ENCODE results near the gene NPHP4.
"Not testable (repeated sequence)": the region's sequence is repeated elsewhere in the genome, so short reads cannot be mapped to it uniquely, and the experiment has no call there.

The NPHP4 gene

DNA sequence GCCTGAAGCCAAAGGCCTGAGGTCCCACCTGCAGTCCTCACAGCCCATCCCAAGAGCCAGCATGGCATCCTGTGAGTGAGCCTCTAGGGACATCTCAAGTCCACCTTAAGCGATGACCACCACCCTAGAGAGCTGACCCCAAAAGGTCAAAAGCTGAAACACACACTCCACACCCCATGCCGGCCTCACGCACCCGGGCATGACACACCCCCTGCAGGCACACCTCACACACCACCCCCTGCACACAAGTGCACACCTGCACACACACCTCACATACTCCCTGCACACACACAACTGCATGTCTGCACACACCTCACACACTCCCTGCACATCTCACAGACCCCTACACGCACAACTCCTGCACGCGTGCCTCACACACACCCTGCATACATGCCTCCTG is 118.7 kb downstream of the NPHP4 start:
- no peak for DNase-seq

DNA sequence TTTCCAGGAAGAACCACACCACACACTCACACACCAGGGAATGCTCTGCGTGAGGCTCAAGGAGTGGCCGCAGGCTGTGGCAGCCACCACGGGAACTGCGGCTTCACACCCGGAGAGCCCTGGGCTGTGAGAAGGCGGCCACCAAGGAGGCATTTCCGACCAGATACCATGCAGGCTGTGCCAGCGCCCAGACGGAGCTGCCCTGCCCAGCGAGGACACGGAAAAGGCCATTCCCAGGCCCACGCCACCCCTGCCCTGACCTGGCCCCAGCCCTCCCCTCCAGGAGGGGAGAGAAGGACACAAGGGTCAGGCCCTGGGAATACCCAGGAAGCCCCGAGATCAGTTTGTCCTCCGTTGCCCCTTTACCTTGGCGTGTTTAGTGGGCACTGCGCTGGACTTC is 119.3 kb downstream of the NPHP4 start:
- no peak for DNase-seq

DNA sequence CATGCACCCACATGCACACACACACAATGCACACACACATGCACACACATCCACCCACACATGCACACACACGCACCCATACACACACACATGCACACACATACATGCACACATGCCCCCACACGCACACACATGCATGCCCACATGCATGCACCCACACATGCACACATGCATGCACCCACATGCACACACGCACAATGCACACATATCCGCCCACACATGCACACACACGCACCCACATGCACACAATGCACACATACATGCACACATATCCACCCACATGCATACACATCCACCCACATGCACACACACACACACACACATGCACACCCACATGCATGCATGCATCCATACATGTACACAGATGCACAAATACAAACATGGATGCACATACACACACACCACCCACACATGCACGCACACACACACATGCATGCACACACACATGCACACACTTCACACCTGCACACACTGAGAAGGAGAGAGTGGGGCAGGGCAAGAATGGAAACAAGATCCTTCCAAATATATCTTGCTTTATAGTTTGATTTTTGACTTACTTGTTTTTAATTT is 123.2 kb downstream of the NPHP4 start:
- DNase-seq: no peak

DNA sequence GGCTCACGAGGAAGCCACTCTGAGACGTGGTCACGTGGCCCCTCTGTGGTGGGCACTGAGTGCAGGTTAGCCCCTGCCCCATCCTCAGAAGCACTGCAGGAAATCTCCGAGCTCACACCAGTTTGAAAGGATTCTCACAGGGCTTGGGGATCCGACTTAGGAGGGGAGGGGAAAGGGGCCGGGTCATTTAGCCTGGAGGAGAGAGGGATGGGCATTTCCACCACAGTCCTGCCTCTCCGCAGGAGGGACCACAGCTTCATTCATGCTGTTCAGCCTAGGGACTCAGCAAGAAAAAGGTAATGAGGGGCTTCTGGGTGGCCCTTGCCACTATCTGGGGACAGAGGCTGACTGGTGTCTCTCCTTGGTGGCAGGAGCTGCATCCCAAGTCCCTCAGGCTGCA is 126.5 kb downstream of the NPHP4 start:
- DNase-seq: no peak

DNA sequence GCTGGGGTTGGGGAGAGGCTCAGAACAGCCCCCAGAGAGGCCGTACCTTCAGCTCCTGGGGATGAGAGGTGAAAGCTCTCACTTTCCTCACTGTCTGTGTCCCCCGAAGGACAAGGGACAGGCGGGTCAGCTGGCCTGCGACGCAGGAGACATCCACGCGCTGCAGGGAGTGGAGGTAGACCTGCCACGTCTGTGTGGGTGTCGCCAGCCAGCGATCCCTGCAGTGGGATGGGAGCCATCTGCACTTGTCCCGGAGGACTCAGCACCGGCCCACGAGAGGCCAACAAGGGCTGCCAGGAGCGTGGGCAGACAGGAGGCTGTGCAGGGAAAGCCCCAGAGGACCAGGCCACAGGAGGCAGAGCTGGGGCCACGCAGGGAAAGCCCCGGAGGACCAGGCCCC is 127.2 kb downstream of the NPHP4 start:
- no peak for DNase-seq

DNA sequence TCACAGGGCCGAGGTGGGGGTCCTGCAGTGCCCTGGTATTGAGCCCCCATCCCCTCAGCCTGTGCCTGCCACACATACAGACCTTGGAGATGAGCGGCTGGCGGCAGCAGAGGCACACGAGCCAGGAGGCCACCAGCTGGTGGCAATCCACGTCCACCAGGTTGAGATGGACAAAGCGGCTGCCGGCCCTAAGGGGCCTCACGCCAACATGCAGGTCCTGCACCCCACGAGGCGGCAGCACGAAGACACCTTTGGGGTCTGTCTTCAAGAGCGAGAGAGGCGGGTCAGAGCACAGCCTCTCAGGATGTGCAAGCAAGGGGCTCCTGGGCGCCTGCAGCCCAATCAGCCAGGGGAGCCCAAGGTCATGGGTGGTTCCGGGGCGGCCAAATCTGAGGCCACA is 128.0 kb downstream of the NPHP4 start:
- DNase-seq: no peak

DNA sequence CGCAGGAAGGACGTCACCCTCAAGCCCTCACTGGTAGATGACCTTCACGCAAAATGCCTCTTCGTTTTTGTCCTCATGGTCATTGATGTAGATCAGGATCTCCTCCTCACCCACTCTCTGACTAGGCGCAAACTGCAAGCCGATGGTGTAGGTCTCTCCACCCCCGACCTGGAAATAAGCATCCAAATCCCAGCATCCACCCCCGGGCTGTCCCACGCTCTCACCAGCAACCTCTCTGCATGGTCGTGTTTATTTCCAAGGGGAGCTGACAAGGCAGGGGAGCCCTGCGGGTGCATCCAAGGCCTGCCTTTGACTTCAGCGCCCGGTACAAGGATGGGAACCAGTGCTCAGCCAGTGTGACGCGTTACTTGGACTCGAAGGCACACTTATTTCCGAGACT is 129.0 kb downstream of the NPHP4 start:
- no peak for DNase-seq

DNA sequence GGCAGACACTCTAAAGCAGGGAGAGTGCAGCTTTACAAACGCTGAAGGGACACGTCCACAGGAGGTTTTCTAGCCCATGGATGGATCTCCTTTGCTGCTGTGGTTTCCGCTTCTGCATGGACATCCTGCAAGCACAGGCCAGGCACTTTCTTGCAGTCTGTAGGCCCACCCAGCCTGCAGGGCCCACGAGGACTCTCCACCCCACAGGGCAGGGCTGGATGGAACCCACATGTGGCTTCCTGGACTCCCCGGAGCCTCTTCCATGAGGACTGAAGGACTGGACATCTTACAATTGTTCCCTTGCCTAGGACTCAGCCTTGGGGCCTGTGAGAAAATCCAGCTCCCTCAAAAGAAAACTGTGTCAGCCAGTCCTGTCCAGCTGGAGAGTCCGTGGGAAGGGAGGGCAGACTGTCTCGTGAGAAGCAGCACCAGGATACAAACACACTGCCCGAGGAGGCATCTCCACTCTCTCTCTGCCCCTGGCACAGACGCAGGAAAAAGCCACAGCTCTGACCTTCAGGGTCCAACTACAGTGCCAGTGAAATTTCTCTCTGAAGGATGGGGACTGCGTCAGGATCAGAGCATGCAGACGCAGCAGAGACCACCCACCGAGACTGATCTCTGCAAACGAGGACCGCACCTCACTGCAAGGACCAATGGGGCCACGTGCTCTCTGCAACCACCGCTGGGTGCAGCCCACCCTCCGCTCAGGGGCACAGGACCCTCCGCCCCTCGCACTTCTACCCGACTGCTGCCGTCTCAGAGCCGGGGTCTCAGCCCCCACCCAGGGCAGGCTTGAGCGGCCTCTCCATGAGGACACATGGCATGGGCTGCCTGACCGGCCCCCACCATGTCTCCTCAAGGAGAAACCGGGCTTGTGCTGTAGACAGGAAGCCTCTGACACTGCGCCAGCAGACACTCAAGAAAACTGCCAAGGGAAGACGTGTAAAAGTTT is 130.1 kb downstream of the NPHP4 start:
- DNase-seq: no peak

DNA sequence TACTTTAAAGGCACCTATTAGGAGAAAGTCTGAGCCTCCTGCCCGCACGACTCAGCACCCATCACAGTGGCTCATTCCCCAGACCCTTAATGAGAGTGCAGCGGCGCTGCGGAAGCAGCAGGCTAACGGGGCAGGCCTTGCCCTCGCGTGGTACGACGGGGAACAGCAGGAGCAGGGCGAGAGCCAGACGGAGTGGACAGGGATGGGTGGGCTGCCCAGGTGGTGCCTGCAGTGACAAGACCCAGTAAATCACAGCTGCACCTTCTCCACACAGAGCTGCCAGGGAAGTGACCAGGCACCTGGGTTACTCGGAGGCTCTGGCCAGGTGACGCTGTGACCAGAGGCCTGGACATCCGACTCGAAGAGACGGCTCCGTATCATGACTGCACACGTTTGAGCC is 131.9 kb downstream of the NPHP4 start:
- no peak for DNase-seq

DNA sequence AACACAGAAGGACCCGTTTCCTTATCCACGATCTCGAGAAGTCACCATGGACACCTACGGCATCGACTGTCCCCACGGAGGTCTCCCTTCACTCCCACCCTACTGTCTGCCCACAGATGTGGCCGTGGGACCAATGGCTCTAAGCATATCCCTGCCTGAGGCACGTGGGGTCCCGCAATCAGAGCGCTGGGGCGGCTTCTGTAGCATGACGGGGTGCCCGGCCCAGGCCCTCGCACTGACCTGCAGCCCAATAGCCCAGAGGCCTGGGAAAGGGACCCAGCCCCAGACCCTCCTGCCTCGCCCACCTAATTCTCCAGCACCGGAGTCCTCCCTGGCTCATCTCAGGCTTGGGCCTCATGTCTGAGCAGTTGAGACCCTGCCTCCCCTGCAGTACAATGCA is 132.5 kb downstream of the NPHP4 start:
- no peak for DNase-seq

DNA sequence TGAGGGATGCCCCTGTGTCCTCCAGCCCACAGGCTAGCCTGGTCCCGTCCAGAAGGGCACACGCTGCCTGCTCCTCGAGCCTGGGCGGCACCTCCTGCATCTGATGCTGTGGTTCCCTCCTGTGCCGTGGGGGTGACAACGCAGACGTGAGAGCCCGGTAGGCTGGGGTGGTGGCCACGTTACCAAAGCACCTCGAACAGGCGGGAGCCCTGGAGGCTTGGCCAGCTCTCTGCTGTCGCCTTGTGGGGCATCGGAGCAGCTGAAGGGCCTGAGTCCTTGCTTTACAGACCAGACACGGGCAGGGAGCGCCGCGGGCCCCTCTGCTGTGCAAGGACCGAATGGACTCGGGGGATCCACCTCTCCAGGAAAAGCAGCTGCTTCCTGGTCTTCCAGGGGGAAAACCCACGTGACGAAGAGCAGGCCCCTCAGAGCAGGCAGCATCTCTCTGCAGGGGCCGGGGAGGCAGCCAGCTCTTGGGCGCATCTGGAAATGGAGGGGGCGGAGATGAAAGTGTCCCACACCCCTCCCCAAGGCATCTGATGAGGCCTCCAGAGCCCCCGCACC is 133.3 kb downstream of the NPHP4 start:
- DNase-seq: no peak

DNA sequence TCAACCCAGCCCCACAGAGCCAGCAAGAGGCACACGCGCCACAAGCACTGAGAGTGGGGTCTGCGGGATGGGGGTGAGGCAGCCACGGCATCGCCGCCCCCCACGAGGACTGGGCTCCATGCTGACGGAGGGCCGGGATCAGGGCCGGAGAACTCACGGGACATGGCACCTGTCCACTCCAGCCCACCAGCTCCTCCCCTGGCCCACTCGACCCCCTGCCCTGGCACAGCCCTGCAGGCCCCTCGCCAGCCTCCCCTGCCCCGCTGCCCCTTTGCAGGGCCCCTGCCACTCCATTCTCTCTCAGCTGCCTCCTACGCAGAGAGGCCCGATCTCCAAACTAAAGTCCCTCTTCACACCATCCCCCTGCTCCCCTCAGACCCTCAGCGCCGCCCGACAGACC is 134.0 kb downstream of the NPHP4 start:
- no peak for DNase-seq

DNA sequence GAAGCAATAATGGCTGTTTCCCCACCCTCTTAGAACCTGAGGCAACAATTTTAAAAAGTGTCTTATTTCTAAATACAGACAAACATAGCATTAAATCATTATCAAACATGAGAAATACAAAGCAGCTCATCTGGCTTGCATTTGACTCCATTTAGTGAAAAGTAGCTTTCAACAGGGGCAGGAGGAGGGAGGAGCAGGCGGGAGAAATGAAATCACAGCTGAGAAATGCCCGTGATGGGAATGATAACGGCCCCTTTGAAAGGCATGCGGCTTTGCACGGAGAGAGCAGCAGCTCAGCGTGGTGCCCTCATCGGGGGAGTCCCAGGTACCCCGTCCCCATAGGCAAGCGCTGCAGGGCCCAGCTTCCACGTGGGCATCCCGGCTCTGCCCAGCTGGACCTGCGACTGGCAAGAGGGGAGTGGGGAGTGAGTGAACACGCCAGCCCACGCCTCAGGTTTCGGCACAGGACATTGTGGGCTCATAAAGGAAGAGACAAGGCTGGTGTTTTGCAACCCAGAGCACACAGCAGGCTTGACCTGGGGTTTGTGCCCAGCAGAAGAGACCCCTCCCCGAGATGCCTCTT is 134.6 kb downstream of the NPHP4 start:
- no peak for DNase-seq

DNA sequence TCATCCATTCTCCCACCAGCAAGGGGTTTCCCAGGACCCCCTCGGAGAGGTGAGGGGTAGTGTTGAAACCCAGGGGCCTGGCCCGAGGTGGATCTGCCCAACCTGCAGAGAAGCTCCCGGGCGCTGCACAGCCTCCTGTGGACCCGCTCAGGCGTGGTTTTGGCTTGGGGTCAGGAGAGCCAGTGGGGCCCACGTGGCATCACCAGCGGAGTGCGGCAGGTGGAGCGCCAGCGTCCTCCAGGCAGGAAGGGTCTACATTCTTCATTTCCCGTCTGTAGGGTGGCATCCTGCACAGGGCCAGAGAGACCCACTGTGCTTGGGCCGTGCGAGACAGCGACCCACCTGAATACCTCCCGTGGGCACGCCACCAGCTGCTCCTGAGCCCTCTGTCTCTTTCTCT is 135.2 kb downstream of the NPHP4 start:
- DNase-seq: no peak

DNA sequence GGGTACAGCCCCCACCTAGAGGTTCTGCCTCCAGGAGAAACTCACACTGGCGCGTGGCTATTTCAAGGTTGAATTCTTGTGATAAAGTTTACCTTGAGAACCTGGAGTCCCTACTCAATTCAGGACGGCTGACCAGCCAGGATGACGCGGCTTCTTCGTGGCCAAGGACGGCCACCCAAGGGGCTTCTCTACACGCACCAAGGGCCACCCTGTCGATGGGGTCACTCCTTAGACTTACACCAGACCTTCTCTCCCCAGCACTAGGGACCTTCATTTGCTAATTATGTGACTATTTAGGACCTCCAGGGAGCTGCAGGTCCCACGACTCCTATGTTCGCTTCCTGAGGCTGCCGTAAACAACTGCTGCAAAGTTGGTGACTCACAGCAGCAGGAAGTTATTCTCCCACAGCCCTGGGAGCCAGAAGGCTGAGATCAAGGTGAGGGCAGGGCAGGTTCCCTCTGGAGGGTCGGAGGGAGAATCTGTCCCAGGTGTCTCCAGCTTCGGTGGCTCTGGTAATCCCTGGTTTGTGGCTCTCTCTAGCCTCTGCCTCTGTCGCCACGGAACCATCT is 135.9 kb downstream of the NPHP4 start:
- no peak for DNase-seq

DNA sequence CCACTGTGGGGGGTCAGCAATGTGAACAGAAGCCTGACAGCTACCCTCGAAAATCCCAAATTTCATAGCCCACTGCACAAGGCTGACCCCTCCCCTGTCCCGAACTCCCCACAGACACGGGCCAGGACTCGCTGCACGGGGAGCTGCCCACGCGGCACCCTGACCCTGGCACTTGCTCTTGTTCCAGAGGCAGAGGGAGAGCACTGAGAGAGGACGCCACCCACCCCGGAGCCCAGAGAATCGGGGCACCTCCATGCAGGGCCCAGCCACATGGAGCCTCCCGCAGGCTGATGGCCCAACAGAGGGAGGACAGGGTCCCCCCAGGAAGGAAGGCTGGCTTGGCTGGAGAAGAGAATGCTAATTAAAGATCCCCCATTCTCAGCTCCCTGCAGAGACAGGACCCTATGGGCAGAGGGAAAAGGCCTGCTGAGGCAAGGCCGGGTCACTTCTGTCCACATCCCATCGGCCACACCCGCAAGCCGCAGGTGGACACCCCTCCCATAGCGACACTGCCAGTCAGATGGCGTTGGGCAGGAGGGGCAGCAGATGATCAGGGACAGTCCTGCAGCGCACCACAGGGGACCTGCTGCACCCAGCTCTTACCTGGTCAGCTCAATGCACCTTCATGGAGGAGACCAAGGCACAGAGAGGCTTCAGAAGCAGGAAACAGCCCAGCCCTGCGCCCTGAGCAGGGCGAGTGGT is 136.9 kb downstream of the NPHP4 start:
- DNase-seq: no peak

DNA sequence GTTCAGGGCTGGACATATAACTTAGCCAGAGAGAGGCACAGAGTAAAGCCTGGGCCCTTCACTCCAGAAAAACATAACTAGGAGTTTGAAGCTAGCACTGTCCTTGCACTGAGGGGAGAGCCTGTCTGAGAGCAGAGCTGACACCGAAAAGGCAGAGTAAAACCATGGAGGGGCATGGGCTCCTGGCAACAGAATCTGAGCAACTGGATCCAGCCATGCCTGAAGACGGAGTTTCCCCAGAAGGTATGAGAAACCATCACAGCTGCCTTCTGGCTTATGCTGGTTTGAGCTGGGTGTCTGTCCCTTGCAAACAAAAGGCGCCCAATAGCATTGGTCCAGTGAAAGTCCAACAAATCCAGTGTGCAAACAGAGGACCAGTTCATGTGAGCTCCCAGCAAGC is 137.5 kb downstream of the NPHP4 start:
- DNase-seq: no peak

DNA sequence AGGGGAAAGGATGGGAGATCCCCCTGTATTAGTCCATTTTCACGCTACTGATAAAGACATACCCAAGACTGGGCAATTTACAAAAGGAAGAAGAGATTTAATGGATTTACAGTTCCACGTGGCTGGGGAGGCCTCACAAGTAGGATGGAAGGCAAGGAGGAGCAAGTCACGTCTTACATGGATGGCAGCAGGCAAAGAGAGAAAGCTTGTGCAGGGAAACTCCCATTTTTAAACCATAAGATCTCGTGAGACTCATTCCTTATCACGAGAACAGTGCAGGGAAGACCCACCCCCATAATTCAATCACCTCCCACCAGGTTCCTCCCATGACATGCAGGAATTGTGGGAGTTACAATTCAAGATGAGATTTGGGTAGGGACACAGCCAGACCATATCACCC is 138.4 kb downstream of the NPHP4 start:
- not testable (repeated sequence) for DNase-seq

DNA sequence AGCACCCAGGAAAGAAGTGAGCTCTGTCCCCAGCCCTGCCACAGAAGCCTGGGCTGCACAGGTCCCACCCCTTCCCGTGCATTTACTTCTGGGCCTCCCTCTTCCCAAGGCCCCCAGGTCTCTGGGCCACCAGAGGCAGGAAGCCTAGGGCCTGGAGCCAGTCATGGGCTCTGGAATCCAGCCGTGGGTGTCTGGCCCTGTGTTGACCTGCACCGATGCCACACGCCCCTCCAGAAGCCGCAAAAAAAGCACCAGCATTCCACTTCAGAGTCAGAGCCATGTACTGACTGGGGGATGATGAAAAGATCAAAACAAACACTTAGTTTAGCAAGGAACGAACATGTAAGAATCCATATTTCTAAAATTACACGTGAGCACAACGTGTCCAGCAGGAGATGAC is 141.7 kb downstream of the NPHP4 start:
- no peak for DNase-seq

DNA sequence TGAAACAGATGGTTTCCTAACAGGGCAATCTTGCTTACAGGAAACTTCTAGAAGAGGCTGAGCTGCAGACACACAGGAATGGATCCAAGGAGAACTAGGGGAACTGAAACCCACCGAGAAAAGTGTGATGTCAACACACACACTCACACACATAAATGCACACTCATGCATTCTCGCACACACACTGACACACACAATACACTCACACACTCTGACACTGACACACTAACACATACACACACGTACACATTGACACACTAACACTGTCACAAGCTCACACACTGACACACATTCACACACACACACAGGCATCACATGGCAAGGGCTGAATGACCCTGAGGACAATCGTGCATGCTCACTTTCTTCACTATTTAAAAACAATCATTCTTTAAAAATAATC is 142.7 kb downstream of the NPHP4 start:
- no peak for DNase-seq

DNA sequence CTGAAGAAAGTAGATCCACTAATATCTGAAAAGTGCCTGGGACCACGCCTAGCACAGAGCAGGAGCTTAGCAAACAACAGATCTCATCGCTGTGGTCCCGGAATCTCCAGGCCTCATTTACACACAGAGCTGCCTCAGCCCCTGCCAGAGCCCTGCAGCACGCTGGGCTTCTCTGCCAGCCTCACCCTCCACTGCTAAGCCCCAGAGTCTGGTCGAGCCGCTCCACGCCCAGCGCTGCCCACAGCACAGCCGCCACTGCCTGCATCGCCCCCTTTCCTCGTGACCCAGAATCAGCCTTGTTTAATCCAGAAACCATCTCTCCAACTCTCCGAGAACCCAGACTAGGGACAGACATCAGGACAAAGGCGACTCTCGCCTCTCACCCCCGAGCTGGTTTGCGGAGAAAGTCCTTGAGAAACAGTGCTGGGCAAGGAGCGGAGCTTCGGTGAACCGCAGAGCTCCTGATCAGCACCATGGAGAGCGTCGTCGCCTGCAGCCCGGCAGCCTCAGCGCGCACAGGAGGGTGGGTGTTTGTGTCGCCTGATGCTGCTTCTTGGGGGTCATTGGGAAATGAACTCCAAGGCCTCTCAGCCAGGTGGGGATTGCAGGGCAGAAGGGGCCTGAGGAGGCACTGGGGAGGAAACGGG is 145.1 kb downstream of the NPHP4 start:
- no peak for DNase-seq

DNA sequence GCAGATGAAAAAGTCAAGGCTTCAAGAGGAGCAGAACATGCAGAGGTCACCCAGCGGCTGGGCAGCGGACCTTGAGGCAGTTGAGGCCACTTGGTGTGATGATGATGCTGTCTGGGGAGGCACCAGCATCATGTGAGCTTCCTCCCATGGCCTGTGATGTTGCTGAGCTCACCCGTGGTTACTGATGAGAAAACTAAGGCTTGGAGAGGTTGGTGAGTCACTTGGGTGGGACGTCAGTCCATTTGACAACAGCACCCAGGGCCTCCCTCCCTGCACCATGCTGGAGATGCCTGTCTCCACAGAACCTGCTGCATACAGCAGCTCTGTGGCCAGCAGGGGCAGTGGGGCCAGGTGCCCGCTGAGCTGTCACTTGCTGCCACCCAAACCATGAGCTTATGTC is 146.8 kb downstream of the NPHP4 start:
- DNase-seq: no peak

All from activated CD8-positive, alpha-beta memory T cell treated with anti-CD3 and anti-CD28 coated beads, Interleukin-2, amount 50 U/mL, for 4 hours (primary cell).